Glutamatergic neuron (in vitro differentiated cells): ENCODE measurements around the gene DSG3. TPM values are rescaled to one million over a fixed set of nuclear protein-coding genes. Genes with fewer than 3 reads are reported as not detected.

Experiments
- DNase-seq: peaks from one replicate; pipeline ENCODE4 v3.0.0; 2022
- H3K27ac Mint-ChIP-seq: one replicate; pipeline ENCODE4 v1.8.0; 2020; ENCODE audit warnings: mild to moderate bottlenecking, mixed read lengths, inconsistent platforms; ENCODE audit not compliant: unreplicated experiment
- H3K27me3 Mint-ChIP-seq: one replicate; pipeline ENCODE4 v1.8.0; 2020; ENCODE audit warnings: mild to moderate bottlenecking, moderate library complexity, mixed read lengths, inconsistent platforms; ENCODE audit not compliant: unreplicated experiment
- H3K36me3 Mint-ChIP-seq: one replicate; pipeline ENCODE4 v1.8.0; 2020; ENCODE audit warnings: mild to moderate bottlenecking, mixed read lengths, inconsistent platforms; ENCODE audit not compliant: unreplicated experiment
- H3K4me1 Mint-ChIP-seq: one replicate; pipeline ENCODE4 v1.8.0; 2020; ENCODE audit warnings: mild to moderate bottlenecking, low read depth, mixed read lengths, inconsistent platforms; ENCODE audit not compliant: unreplicated experiment
- H3K4me3 Mint-ChIP-seq: one replicate; pipeline ENCODE4 v1.8.0; 2020; ENCODE audit warnings: mild to moderate bottlenecking, mixed read lengths, inconsistent platforms; ENCODE audit not compliant: unreplicated experiment
- H3K9me3 Mint-ChIP-seq: one replicate; pipeline ENCODE4 v1.8.0; 2020; ENCODE audit warnings: mild to moderate bottlenecking, moderate library complexity, mixed read lengths, inconsistent platforms; ENCODE audit not compliant: unreplicated experiment
- CTCF ChIP-seq: fragments of 200-600 bp; sonication (generic); IDR thresholded peaks from one replicate; pipeline ENCODE4 v1.5.0; 2021; ENCODE audit not compliant: partially characterized antibody, unreplicated experiment
- total RNA-seq: library from RNA; stranded (reverse); fragmentation: NEBNext Ultra II Directional; extraction: Animal tissue kit (Norgen Biotek cat#: 25700); gene quantifications from one replicate; pipeline ENCODE4 v1.2.1, GENCODE V29; 2021; ENCODE audit not compliant: unreplicated experiment

DSG3 gene
- total RNA-seq, 1 donor from 2014 or later = not detected

- no peaks in the 10 kb centered on the region for H3K9me3 Mint-ChIP-seq
Measured at GRCh38 chr18:31430072-31430471, 17.5 kb upstream of the DSG3 start.

GRCh38 chr18:31430554-31430953, 17.0 kb upstream of the DSG3 start:
- Mint-ChIP-seq H3K4me1 (no peaks in the 10 kb centered on the region), H3K4me3 (no peak overlapping the region)

More at GRCh38 chr18:31430072-31430471, 17.5 kb upstream of the DSG3 start:
- Mint-ChIP-seq H3K36me3 (no peaks in the 10 kb centered on the region), H3K27me3 (no peaks in the 10 kb centered on the region), H3K4me3 (no peak overlapping the region), H3K4me1 (no peaks in the 10 kb centered on the region), H3K27ac (no peak overlapping the region)
- no peak for DNase-seq
- TF ChIP-seq CTCF = no peak

GRCh38 chr18:31432316-31432715, 15.2 kb upstream of the DSG3 start:
- no peaks in the 10 kb centered on the region for H3K9me3 Mint-ChIP-seq
- DNase-seq = no peak
- H3K27ac Mint-ChIP-seq = no peak overlapping the region
- H3K4me1 Mint-ChIP-seq = no peaks in the 10 kb centered on the region
- H3K27me3 Mint-ChIP-seq = no peaks in the 10 kb centered on the region
- no peak overlapping the region for H3K4me3 Mint-ChIP-seq
- no peaks in the 10 kb centered on the region for H3K36me3 Mint-ChIP-seq
- TF ChIP-seq CTCF = no peak

More at GRCh38 chr18:31430554-31430953, 17.0 kb upstream of the DSG3 start:
- H3K36me3 Mint-ChIP-seq = no peaks in the 10 kb centered on the region
- no peaks in the 10 kb centered on the region for H3K27me3 Mint-ChIP-seq
- no peak for TF ChIP-seq CTCF
- H3K27ac Mint-ChIP-seq = no peak overlapping the region
- DNase-seq = no peak
- no peaks in the 10 kb centered on the region for H3K9me3 Mint-ChIP-seq

GRCh38 chr18:31436825-31437224, 10.7 kb upstream of the DSG3 start:
- no peaks in the 10 kb centered on the region for H3K9me3 Mint-ChIP-seq
- no peaks in the 10 kb centered on the region for H3K27me3 Mint-ChIP-seq
- TF ChIP-seq CTCF = no peak
- no peak for DNase-seq
- no peaks in the 10 kb centered on the region for H3K36me3 Mint-ChIP-seq
- no peaks in the 10 kb centered on the region for H3K4me1 Mint-ChIP-seq
- H3K4me3 Mint-ChIP-seq = no peak overlapping the region
- H3K27ac Mint-ChIP-seq = no peak overlapping the region

- Mint-ChIP-seq H3K36me3 (no peaks in the 10 kb centered on the region), H3K9me3 (no peaks in the 10 kb centered on the region), H3K4me3 (no peak overlapping the region), H3K27ac (no peak overlapping the region), H3K4me1 (no peaks in the 10 kb centered on the region), H3K27me3 (no peaks in the 10 kb centered on the region)
- no peak for TF ChIP-seq CTCF
- no peak for DNase-seq
Measured at GRCh38 chr18:31438402-31438801, 9.1 kb upstream of the DSG3 start.
